GM12878 (cell line): ENCODE data around the gene LRSAM1. TPM values are rescaled to one million over a fixed set of nuclear protein-coding genes. Genes with fewer than 3 reads are reported as not detected.

Source experiments
- ATAC-seq: fragments of 200-7000 bp; cut with Tn5 transposase; 3 replicates; pipeline ENCODE4 v1.9.1; 2020; ENCODE audit warnings: mild to moderate bottlenecking, moderate library complexity
- BruUV-seq: library from RNA; stranded (reverse); fragments of 400-500 nt; replicated peaks from 2 replicates; lab custom pipeline; 2021; lab: Mats Ljungman, UMichigan
- CTCF ChIA-PET: fragments of 300-600 bp; sonication (Branson Sonifier 250); formaldehyde crosslinking; extraction: SDS; loops from one replicate; lab custom pipeline; 2021; ENCODE audit warnings: inconsistent platforms; lab: Yijun Ruan, JAX
- POLR2A ChIA-PET: fragments of 350-600 bp; formaldehyde crosslinking; extraction: SDS; loops from one replicate; lab custom pipeline; 2021; ENCODE audit warnings: inconsistent platforms; lab: Charles Lee
- RAD21 ChIA-PET: fragments of 300-600 bp; sonication (Branson Sonifier 250); formaldehyde crosslinking; loops from one replicate; lab custom pipeline; 2023; ENCODE audit warnings: antibody characterized with exemption; ENCODE audit not compliant: unreplicated experiment; lab: Charles Lee
- SMC1A ChIA-PET: fragments of 300-600 bp; sonication (Branson Sonifier 250); formaldehyde crosslinking; loops from one replicate; lab custom pipeline; 2023; ENCODE audit not compliant: unreplicated experiment, uncharacterized antibody; lab: Charles Lee
- DNase-seq: peaks from one replicate; pipeline ENCODE4 v3.0.0-alpha.2; 2011; ENCODE audit warnings: low read depth, low spot score
- FAIRE-seq: peaks from 3 replicates; lab custom pipeline; 2011; peaks lifted over from hg19 to GRCh38; lab: Jason Lieb, UNC
- H2AFZ ChIP-seq: 2 replicates; pipeline ENCODE4 v1.6.0; 2011; ENCODE audit warnings: low read depth, low read length, control low read depth; ENCODE audit not compliant: control insufficient read depth
- H3K27ac ChIP-seq: 2 replicates; pipeline ENCODE4 v1.5.1; 2011; ENCODE audit warnings: control low read depth; ENCODE audit not compliant: control insufficient read depth, insufficient read depth
- H3K27me3 ChIP-seq, 2 experiments: replicated peaks in 1 of 2; 2 replicates each; pipeline versions ENCODE4 v1.6.0 to v1.6.1; 2011; ENCODE audit warnings: low read length in 1 of 2; ENCODE audit not compliant: control insufficient read depth in 2 of 2, insufficient read depth in 2 of 2
- H3K36me3 ChIP-seq, 2 experiments: 2 replicates each; pipeline ENCODE4 v1.5.1; 2011; ENCODE audit warnings: low read length in 1 of 2; ENCODE audit not compliant: control insufficient read depth in 2 of 2, insufficient read depth in 2 of 2
- H3K4me1 ChIP-seq: 2 replicates; pipeline ENCODE4 v1.6.1; 2011; ENCODE audit warnings: mild to moderate bottlenecking, low read length, moderate library complexity, mixed read lengths; ENCODE audit not compliant: control insufficient read depth, insufficient read depth
- H3K4me2 ChIP-seq: 2 replicates; pipeline ENCODE4 v1.6.0; 2011; ENCODE audit warnings: control low read depth; ENCODE audit not compliant: control insufficient read depth, insufficient read depth
- H3K4me3 ChIP-seq: fragments of 200-600 bp; sonication (generic); 2 replicates; pipeline ENCODE4 v1.5.1; 2016
- H3K79me2 ChIP-seq: 2 replicates; pipeline ENCODE4 v1.6.0; 2011; ENCODE audit warnings: low read length; ENCODE audit not compliant: control insufficient read depth, insufficient read depth
- H3K9ac ChIP-seq: 2 replicates; pipeline ENCODE4 v1.8.0; 2011; ENCODE audit warnings: low read length, control low read depth, mixed read lengths; ENCODE audit not compliant: control insufficient read depth, insufficient read depth
- H3K9me3 ChIP-seq: replicated peaks from 3 replicates; pipeline ENCODE4 v1.5.1; 2011; ENCODE audit warnings: mild to moderate bottlenecking, low read length; ENCODE audit not compliant: control insufficient read depth, insufficient read depth
- H4K20me1 ChIP-seq: 2 replicates; pipeline ENCODE4 v1.6.0; 2011; ENCODE audit not compliant: control insufficient read depth, insufficient read depth
- NFXL1 ChIP-seq: fragments of 450-650 bp; IDR thresholded peaks from 2 replicates; pipeline ENCODE4 v1.6.1; 2017; ENCODE audit warnings: antibody characterized with exemption, mild to moderate bottlenecking, borderline replicate concordance
- REST ChIP-seq: IDR thresholded peaks from 2 replicates; pipeline ENCODE4 v1.6.1; 2012; ENCODE audit warnings: mild to moderate bottlenecking, low read depth, low read length
- SMAD1 ChIP-seq: fragments of 450-650 bp; IDR thresholded peaks from 2 replicates; pipeline ENCODE4 v1.6.1; 2018; ENCODE audit warnings: mild to moderate bottlenecking, low read depth; ENCODE audit not compliant: partially characterized antibody
- SREBF2 ChIP-seq: IDR thresholded peaks from 2 replicates; pipeline ENCODE4 v1.6.1; 2012; ENCODE audit warnings: mild to moderate bottlenecking, low read length
- WGBS: methylation state at CpG from one replicate; pipeline ENCODE4 v1.1.6; 2016; ENCODE audit warnings: low lambda C conversion rate; ENCODE audit not compliant: insufficient replicate concordance, insufficient coverage; ENCODE audit errors: missing lambda C conversion rate; 5-methylcytosine and 5-hydroxymethylcytosine counted together
- in situ Hi-C: fragments of 300-500 bp; cut with MboI; formaldehyde crosslinking; loops from 9 replicates; pipeline ENCODE4 v1.14.3; 2018; ENCODE audit warnings: mixed read lengths
- intact Hi-C: fragments of 100-400 bp; cut with micrococcal nuclease; formaldehyde crosslinking; loops from one replicate; pipeline ENCODE4 v1.14.2; 2022; ENCODE audit not compliant: unreplicated experiment
- polyA plus RNA-seq, 11 experiments: library from polyadenylated mRNA; depleted of rRNA in 4 of 11; unstranded in 6 of 11; stranded (reverse) in 5 of 11; fragments of >200 nt; fragmentation: Nextera tagmentation in 4 of 11; fragmentation: Illumina TruSeq in 1 of 11; extraction: Ambion mirVana in 4 of 11; extraction: Trizol in 1 of 11; gene quantifications; 1 replicate in 1 of 11; 2 replicates in 10 of 11; pipeline versions ENCODE4 v1.2.1 to v1.2.3, GENCODE V29; 2011 to 2016; ENCODE audit warnings: inconsistent platforms in 2 of 11, missing spikeins in 2 of 11, low read depth in 1 of 11
- total RNA-seq, 4 experiments: library from RNA; depleted of rRNA in 3 of 4; stranded (reverse); fragments of >200 nt in 3 of 4; fragmentation: Illumina TruSeq in 1 of 4; extraction: Trizol in 1 of 4; gene quantifications; 2 replicates each; pipeline versions ENCODE4 v1.2.1 to v1.2.3, GENCODE V29; 2013 to 2021

LRSAM1 gene
- total and polyA plus RNA-seq, 10 of the 15 experiments (the other 5 are each of a cell fraction or from before 2014, with no cell fraction given): 0.14 to 23.4 (median 11.7) TPM

DNA sequence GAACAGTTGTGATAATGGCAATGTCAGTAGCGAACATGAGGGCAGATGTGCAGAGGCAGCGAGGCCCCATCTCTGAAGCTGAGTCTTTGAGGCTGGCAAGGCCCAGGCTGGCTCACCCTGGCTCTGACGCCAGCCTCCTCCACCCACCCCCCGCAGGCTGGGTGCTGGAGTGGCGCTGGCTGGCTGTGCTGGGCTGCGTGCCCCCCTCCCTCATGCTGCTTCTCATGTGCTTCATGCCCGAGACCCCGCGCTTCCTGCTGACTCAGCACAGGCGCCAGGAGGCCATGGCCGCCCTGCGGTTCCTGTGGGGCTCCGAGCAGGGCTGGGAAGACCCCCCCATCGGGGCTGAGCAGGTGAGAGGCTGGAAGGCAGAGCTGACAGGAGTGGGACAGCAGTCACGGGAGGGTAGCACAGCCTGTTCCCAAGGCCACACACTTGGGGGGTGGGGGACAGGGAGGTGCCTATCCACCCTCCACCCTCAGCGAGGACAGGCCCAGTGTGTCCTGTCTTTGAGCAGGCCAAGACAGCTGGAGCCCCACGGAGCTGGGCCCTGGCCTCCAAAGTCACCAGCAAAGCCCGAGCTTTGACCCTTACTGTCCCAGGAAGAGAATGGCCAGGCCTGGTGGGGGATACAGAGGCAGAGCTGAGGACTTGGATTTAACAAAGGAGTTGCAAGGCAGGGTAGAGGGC, 48.8 kb upstream of the LRSAM1 start:
- no peak for DNase-seq
- no peak overlapping the region for H3K9ac ChIP-seq
- peaks cover 9% of the 10 kb centered on the region for H3K79me2 ChIP-seq
- H2AFZ ChIP-seq: no peak overlapping the region
- ChIA-PET POLR2A (no interaction called here), SMC1A (no interaction called here)
- no peaks in the 10 kb centered on the region for H3K9me3 ChIP-seq
- H3K27me3 ChIP-seq: no peaks in the 10 kb centered on the region
- no peak overlapping the region for H3K4me3 ChIP-seq
- BruUV-seq: no TSS peak
- intact Hi-C loops: no loop called here
- no peak overlapping the region for H3K27ac ChIP-seq
- 91% methylated on average over 17 of the region's 18 CpGs for WGBS
- H3K36me3 ChIP-seq: peaks cover 0 to 3% of the 10 kb centered on the region in 2 experiments; a peak in 2 of 4 replicates
- H3K4me2 ChIP-seq: no peak overlapping the region
- no peak for ATAC-seq
- TF ChIP-seq SREBF2: no peak
- TF ChIP-seq REST: no peak
- TF ChIP-seq NFXL1: no peak
- TF ChIP-seq SMAD1: no peak
- TF ChIP-seq, all 136 proteins: peak for 0
- no peak for FAIRE-seq
- in situ Hi-C loops: no loop called here
- Histone ChIP-seq H4K20me1 (no peaks in the 10 kb centered on the region), H3K4me1 (peaks cover 4% of the 10 kb centered on the region; the same call in 1 of the 2 replicates)
- RAD21 ChIA-PET: no interaction called here
- CTCF ChIA-PET: no interaction called here
